ENCODE data around the gene PGAP1. TPM values are rescaled to one million over a fixed set of nuclear protein-coding genes. Genes with fewer than 3 reads are reported as not detected.

PGAP1 gene
- total RNA-seq, 1 experiment from 2014 or later = 7.1 TPM

DNA sequence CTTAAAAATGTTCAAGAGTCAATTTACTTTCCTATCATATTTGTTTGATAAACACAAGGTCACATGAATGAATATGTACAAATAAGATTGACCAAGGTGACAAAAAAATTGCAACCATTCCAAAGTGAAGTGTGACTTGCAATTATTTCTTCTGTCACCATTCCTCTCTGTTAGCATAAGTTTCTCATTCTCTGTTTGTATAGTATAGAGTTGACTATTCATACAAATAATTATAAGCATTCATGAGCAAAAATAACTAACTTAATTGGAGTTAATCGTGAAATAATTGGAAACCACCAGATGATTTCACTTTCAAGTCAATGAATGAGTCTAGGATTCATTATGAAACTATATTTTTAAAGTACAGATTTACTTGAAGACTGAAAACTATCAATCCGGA is 42.1 kb downstream of the PGAP1 start:
- Histone ChIP-seq H3K4me1 (ENCODE audit: control insufficient read depth in 1 of 2, insufficient read depth in 2 of 2, low read length in 2 of 2) (no peaks in the 10 kb centered on the region), H3K9me2 (ENCODE audit: insufficient read depth) (no peaks in the 10 kb centered on the region), H3K9me3 (ENCODE audit: control insufficient read depth in 1 of 2, insufficient read depth in 1 of 2, low read depth in 1 of 2, low read length in 2 of 2) (no peaks in the 10 kb centered on the region), H3K9ac (ENCODE audit: low read length) (no peak overlapping the region), H3K27me3 (ENCODE audit: insufficient read depth, low read length) (no peaks in the 10 kb centered on the region), H3K36me3 (ENCODE audit: control insufficient read depth in 1 of 2, insufficient read depth in 2 of 2, low read length in 2 of 2) (0 out of 4 replicates have a peak, but pooled peaks cover 0 to 4% of the 10 kb centered on the region in 2 experiments), H3K4me3 (replicated peaks in 1 of 2; ENCODE audit: low read depth in 1 of 2, low read length in 2 of 2) (no peak overlapping the region), H3K79me2 (ENCODE audit: insufficient read depth, low read length) (no peaks in the 10 kb centered on the region), H2AFZ (ENCODE audit: low read depth, low read length, poor library complexity, severe bottlenecking) (no peak overlapping the region), H3K27ac (ENCODE audit: low read depth, low read length) (no peak overlapping the region), H3K4me2 (ENCODE audit: low read length) (no peak overlapping the region), H4K20me1 (ENCODE audit: insufficient read depth) (no peaks in the 10 kb centered on the region; the same call in 1 of the 2 replicates)
- intact Hi-C loops (cut with micrococcal nuclease) = no loop called here
- ChIA-PET CTCF (no interaction called here), POLR2A (no interaction called here), RAD21 (ENCODE audit: low non-redundant PET in 1 of 2, low total read pairs in 2 of 2, uncharacterized antibody in 2 of 2, unreplicated experiment in 2 of 2) (no interaction called here)
- TF ChIP-seq, protein P1, sequence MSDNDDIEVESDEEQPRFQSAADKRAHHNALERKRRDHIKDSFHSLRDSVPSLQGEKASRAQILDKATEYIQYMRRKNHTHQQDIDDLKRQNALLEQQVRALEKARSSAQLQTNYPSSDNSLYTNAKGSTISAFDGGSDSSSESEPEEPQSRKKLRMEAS (IDR thresholded peaks at IDR 0.05) = no peak
- TF ChIP-seq EZH2phosphoT487 (IDR thresholded peaks at IDR 0.05; ENCODE audit: borderline replicate concordance) = no peak
- ATAC-seq = no peak
- no TSS peak for BruUV-seq (replicated peaks)
- no peak for DNase-seq (ENCODE audit: low read depth, low spot score)

DNA sequence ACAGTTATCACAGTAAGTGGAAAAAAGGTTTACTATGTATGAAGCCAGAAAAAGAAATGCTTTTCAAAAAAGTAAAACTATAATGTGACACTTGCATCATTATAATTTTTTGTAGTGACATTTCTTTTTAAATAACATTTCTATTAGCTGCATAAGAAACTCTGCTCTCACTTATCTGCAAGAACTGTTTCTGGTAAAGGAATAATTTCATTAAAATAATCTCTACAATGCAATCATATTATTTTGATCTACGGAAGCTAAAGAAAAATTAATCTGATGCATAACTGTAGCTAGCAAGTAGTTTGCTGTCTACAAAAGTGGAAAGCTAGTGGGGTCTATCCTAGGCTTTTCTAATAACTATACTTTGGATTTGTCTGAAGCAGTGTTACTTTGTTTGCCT is 50.1 kb downstream of the PGAP1 start:
- no peaks in the 10 kb centered on the region for H3K9me3 ChIP-seq (ENCODE audit: control insufficient read depth in 1 of 2, insufficient read depth in 1 of 2, low read depth in 1 of 2, low read length in 2 of 2)
- CTCF ChIA-PET = no interaction called here
- no peak for DNase-seq (ENCODE audit: low read depth, low spot score)
- ATAC-seq = no peak
- H3K27ac ChIP-seq (ENCODE audit: low read depth, low read length) = no peak overlapping the region
- no peaks in the 10 kb centered on the region for H3K4me1 ChIP-seq (ENCODE audit: control insufficient read depth in 1 of 2, insufficient read depth in 2 of 2, low read length in 2 of 2)
- RAD21 ChIA-PET (ENCODE audit: low non-redundant PET in 1 of 2, low total read pairs in 2 of 2, uncharacterized antibody in 2 of 2, unreplicated experiment in 2 of 2) = no interaction called here
- no peak overlapping the region for H2AFZ ChIP-seq (ENCODE audit: low read depth, low read length, poor library complexity, severe bottlenecking)
- H3K9ac ChIP-seq (ENCODE audit: low read length) = no peak overlapping the region
- no peaks in the 10 kb centered on the region for H4K20me1 ChIP-seq (ENCODE audit: insufficient read depth)
- H3K9me2 ChIP-seq (ENCODE audit: insufficient read depth) = no peaks in the 10 kb centered on the region
- no peaks in the 10 kb centered on the region for H3K79me2 ChIP-seq (ENCODE audit: insufficient read depth, low read length)
- H3K4me2 ChIP-seq (ENCODE audit: low read length) = no peak overlapping the region
- BruUV-seq (replicated peaks) = no TSS peak
- 0 out of 4 replicates have a peak, but pooled peaks cover 2 to 4% of the 10 kb centered on the region in 2 experiments for H3K36me3 ChIP-seq (ENCODE audit: control insufficient read depth in 1 of 2, insufficient read depth in 2 of 2, low read length in 2 of 2)
- no peak for TF ChIP-seq CTCF (IDR thresholded peaks at IDR 0.05 in 2 of 3, conservative IDR thresholded peaks at IDR 0.05 in 1 of 3; ENCODE audit: borderline replicate concordance in 1 of 3, insufficient read depth in 1 of 3, low read depth in 2 of 3, low read length in 2 of 3)
- TF ChIP-seq EZH2 (IDR thresholded peaks at IDR 0.05) = no peak
- no peak for TF ChIP-seq ATF3 (IDR thresholded peaks at IDR 0.05)
- TF ChIP-seq ZFX (IDR thresholded peaks at IDR 0.05) = no peak
- no peak for TF ChIP-seq ELF1 (IDR thresholded peaks at IDR 0.05; ENCODE audit: borderline replicate concordance, low read depth)
- TF ChIP-seq YY1 (IDR thresholded peaks at IDR 0.05; ENCODE audit: extremely low read depth, insufficient replicate concordance, low read depth, low read length) = no peak
- no peak for TF ChIP-seq SRF (IDR thresholded peaks at IDR 0.05; ENCODE audit: low read depth)
- no peak for TF ChIP-seq ZNF274 (IDR thresholded peaks at IDR 0.05; ENCODE audit: low read depth, low read length)
- TF ChIP-seq CEBPB (IDR thresholded peaks at IDR 0.05; ENCODE audit: low read depth) = no peak
- no peak for TF ChIP-seq FOSL1 (IDR thresholded peaks at IDR 0.05; ENCODE audit: low read depth)
- no peak for TF ChIP-seq POLR2A (IDR thresholded peaks at IDR 0.05; ENCODE audit: borderline replicate concordance, extremely low read depth, insufficient read depth, insufficient read length)
- no peak for TF ChIP-seq REST (IDR thresholded peaks at IDR 0.05; ENCODE audit: low read depth)
- no peak for TF ChIP-seq SIN3A (IDR thresholded peaks at IDR 0.05; ENCODE audit: low read depth)
- no peak for TF ChIP-seq SP1 (IDR thresholded peaks at IDR 0.05; ENCODE audit: low read depth)
- TF ChIP-seq RAD21 (IDR thresholded peaks at IDR 0.05; ENCODE audit: low read depth) = no peak
- no peak for TF ChIP-seq EGR1 (IDR thresholded peaks at IDR 0.05; ENCODE audit: low read depth)
- no peak overlapping the region for H3K4me3 ChIP-seq (replicated peaks in 1 of 2; ENCODE audit: low read depth in 1 of 2, low read length in 2 of 2)
- POLR2A ChIA-PET = no interaction called here
- H3K27me3 ChIP-seq (ENCODE audit: insufficient read depth, low read length) = no peaks in the 10 kb centered on the region
- intact Hi-C loops (cut with micrococcal nuclease) = no loop called here
